Panc1 (cell line): Measurements from ENCODE around the gene FAM114A2. TPM values are rescaled to one million over a fixed set of nuclear protein-coding genes. Genes with fewer than 3 reads are reported as not detected.
"Not testable (repeated sequence)": the region's sequence is repeated elsewhere in the genome, so short reads cannot be mapped to it uniquely, and the experiment has no call there.

Experiments
- ATAC-seq: fragments of 200-7000 bp; cut with Tn5 transposase; 2 replicates; pipeline ENCODE4 v1.9.1; 2020; ENCODE audit warnings: mild to moderate bottlenecking, moderate library complexity
- BruUV-seq: library from RNA; stranded (reverse); fragments of 400-500 nt; replicated peaks from 2 replicates; lab custom pipeline; 2021; lab: Mats Ljungman, UMichigan
- CTCF ChIA-PET: fragments of 300-600 bp; sonication (Branson Sonifier 250); formaldehyde crosslinking; loops from one replicate; lab custom pipeline; 2022; ENCODE audit warnings: antibody characterized with exemption; lab: Charles Lee
- POLR2A ChIA-PET: fragments of 300-600 bp; sonication (Branson Sonifier 250); formaldehyde crosslinking; loops from one replicate; lab custom pipeline; 2022; ENCODE audit warnings: antibody characterized with exemption; lab: Charles Lee
- DNase-seq: peaks from one replicate; pipeline ENCODE4 v3.0.0-alpha.2; 2010; ENCODE audit warnings: low read depth, low spot score
- H3K27ac ChIP-seq: 2 replicates; pipeline ENCODE4 v1.5.1; 2011; ENCODE audit warnings: mild to moderate bottlenecking, low read length, inconsistent platforms
- H3K27me3 ChIP-seq: fragments of 200-500 bp; sonication (Bioruptor generic); 2 replicates; pipeline ENCODE4 v1.6.0; 2014; ENCODE audit warnings: low read length, inconsistent platforms; ENCODE audit not compliant: control insufficient read depth, insufficient read depth
- H3K36me3 ChIP-seq: fragments of 200-500 bp; sonication (Bioruptor generic); 2 replicates; pipeline ENCODE4 v1.5.1; 2014; ENCODE audit warnings: inconsistent platforms, mild to moderate bottlenecking, low read length, moderate library complexity; ENCODE audit not compliant: control insufficient read depth, insufficient read depth
- H3K4me1 ChIP-seq: 2 replicates; pipeline ENCODE4 v1.5.1; 2011; ENCODE audit warnings: inconsistent platforms, mild to moderate bottlenecking, low read length, moderate library complexity; ENCODE audit not compliant: control insufficient read depth, insufficient read depth
- H3K4me3 ChIP-seq, 2 experiments: 2 replicates each; pipeline ENCODE4 v1.5.1; 2011 to 2012; ENCODE audit warnings: low read depth in 2 of 2, low read length in 2 of 2, mild to moderate bottlenecking in 2 of 2, inconsistent platforms in 1 of 2, moderate library complexity in 1 of 2
- H3K9me3 ChIP-seq: fragments of 200-500 bp; sonication (Bioruptor generic); 2 replicates; pipeline ENCODE4 v1.5.1; 2014; ENCODE audit warnings: low read depth, mild to moderate bottlenecking, inconsistent platforms, low read length, moderate library complexity; ENCODE audit not compliant: control insufficient read depth, insufficient read depth
- CTCF ChIP-seq: fragments of 450-650 bp; IDR thresholded peaks from 2 replicates; pipeline ENCODE4 v1.5.1; 2017; ENCODE audit warnings: mild to moderate bottlenecking
- POLR2AphosphoS5 ChIP-seq: IDR thresholded peaks from 2 replicates; pipeline ENCODE4 v1.6.1; 2012; ENCODE audit warnings: mild to moderate bottlenecking, low read depth, low read length, moderate library complexity
- REST ChIP-seq, 2 experiments: IDR thresholded peaks; 2 replicates each; pipeline ENCODE4 v1.6.1; 2011 to 2012; ENCODE audit warnings: low read depth in 2 of 2, control low read depth in 1 of 2, low read length in 1 of 2, mild to moderate bottlenecking in 1 of 2, moderate library complexity in 1 of 2; ENCODE audit not compliant: insufficient read depth in 1 of 2
- SIN3A ChIP-seq: IDR thresholded peaks from 2 replicates; pipeline ENCODE4 v1.6.1; 2012; ENCODE audit warnings: low read depth, mild to moderate bottlenecking, low read length, moderate library complexity, borderline replicate concordance; ENCODE audit not compliant: insufficient read depth
- TCF7L2 ChIP-seq: IDR thresholded peaks from 2 replicates; pipeline ENCODE4 v1.6.1; 2011; ENCODE audit warnings: mild to moderate bottlenecking, low read depth, low read length, inconsistent platforms
- in situ Hi-C: cut with HindIII; loops from 2 replicates; pipeline ENCODE4 v1.10.0; 2016; ENCODE audit warnings: low sequenced_read_pairs, low pct_unique_long_range_greater_than_20kb
- intact Hi-C: fragments of 100-400 bp; cut with micrococcal nuclease; formaldehyde crosslinking; loops from one replicate; pipeline ENCODE4 v1.10.0; 2022; ENCODE audit not compliant: unreplicated experiment
- total RNA-seq: library from RNA; stranded (reverse); gene quantifications from one replicate; pipeline ENCODE4 v1.2.1, GENCODE V29; 2021; ENCODE audit not compliant: unreplicated experiment

The FAM114A2 gene
- total RNA-seq, 1 experiment from 2014 or later: 20.7 TPM

- Histone ChIP-seq H3K36me3 (no peaks in the 10 kb centered on the region), H3K27me3 (no peaks in the 10 kb centered on the region; the same call in none of the 2 replicates), H3K4me1 (no peaks in the 10 kb centered on the region), H3K9me3 (no peaks in the 10 kb centered on the region), H3K27ac (no peak overlapping the region), H3K4me3 (peak overlapping the region; percentile 6 to 7; a peak in 2 of 4 replicates)
- ATAC-seq: peak; percentile 60
- no TSS peak for BruUV-seq
- TF ChIP-seq REST (IDR thresholded peaks at IDR 0.05; ENCODE audit: insufficient read depth in 1 of 2, low read depth in 2 of 2, low read length in 1 of 2) (no peak), TCF7L2 (no peak), POLR2AphosphoS5 (no peak), CTCF (no peak), SIN3A (no peak)
- intact Hi-C loops: loop anchor here (1.0 kb wide), 3 partner anchors 97 to 333 kb away; no protein-coding TSS in a partner anchor
- DNase-seq: no peak
- ChIA-PET POLR2A (no interaction called here), CTCF (interaction anchor here (0.6 to 2.1 kb wide), 11 partner anchors 14 to 354 kb away, joined by 3 to 21 read pairs (median 4); partner anchors contain the start of gene GALNT10)
- in situ Hi-C loops: no loop called here
These were observed 33.2 kb upstream of the FAM114A2 start for GRCh38 chr5:154071799-154072413.

GRCh38 chr5:154069854-154070253 is 31.1 kb upstream of the FAM114A2 start:
- in situ Hi-C loops: not testable (repeated sequence)

GRCh38 chr5:154065971-154066370 is 27.3 kb upstream of the FAM114A2 start:
- Histone ChIP-seq H3K36me3 (no peaks in the 10 kb centered on the region), H3K4me3 (no peak overlapping the region), H3K27me3 (no peaks in the 10 kb centered on the region), H3K27ac (no peak overlapping the region), H3K9me3 (no peaks in the 10 kb centered on the region), H3K4me1 (no peaks in the 10 kb centered on the region)
- no peak for TF ChIP-seq SIN3A
- no peak for TF ChIP-seq REST (IDR thresholded peaks at IDR 0.05; ENCODE audit: insufficient read depth in 1 of 2, low read depth in 2 of 2, low read length in 1 of 2)
- TF ChIP-seq POLR2AphosphoS5: no peak
- no peak for TF ChIP-seq TCF7L2
- no peak for TF ChIP-seq CTCF
- in situ Hi-C loops (no loop called here), intact Hi-C loops (no loop called here)
- BruUV-seq: no TSS peak
- ChIA-PET CTCF (interaction anchor here (0.6 kb wide), 1 partner anchor 67 kb away, joined by 3 read pairs; no protein-coding TSS in a partner anchor), POLR2A (no interaction called here)
- DNase-seq: no peak
- ATAC-seq: no peak

More at GRCh38 chr5:154069854-154070253, 31.1 kb upstream of the FAM114A2 start:
- H3K9me3 ChIP-seq, DNase-seq, H3K4me3 ChIP-seq, H3K27ac ChIP-seq, H3K27me3 ChIP-seq, H3K36me3 ChIP-seq, CTCF ChIA-PET, ATAC-seq, intact Hi-C loops, H3K4me1 ChIP-seq, BruUV-seq, POLR2A ChIA-PET: not testable (repeated sequence)
- peak; percentile 45; the same call in 1 of the 2 replicates for TF ChIP-seq TCF7L2
